GM12865 (cell line): ENCODE results near the gene GATAD2B.
"Not testable (repeated sequence)": the region's sequence is repeated elsewhere in the genome, so short reads cannot be mapped to it uniquely, and the experiment has no call there.

Experiments
- DNase-seq: peaks from one replicate; pipeline ENCODE4 v3.0.0; 2010; ENCODE audit warnings: low read depth
- H3K4me3 ChIP-seq: 2 replicates; pipeline ENCODE4 v1.5.1; 2011; ENCODE audit warnings: mild to moderate bottlenecking, low read depth, low read length, control low read depth
- TF ChIP-seq, protein P1 (sequence below): IDR thresholded peaks from 2 replicates; pipeline ENCODE4 v1.5.1; 2011; ENCODE audit warnings: low read length, control low read depth, low read depth, inconsistent platforms; ENCODE audit not compliant: insufficient read depth; ENCODE audit errors: missing control alignments

GATAD2B gene

GRCh38 chr1:153771841-153772593 lies 150.8 kb downstream of the GATAD2B start:
- H3K4me3 ChIP-seq = no peak overlapping the region
- DNase-seq = peak; percentile 44
- TF ChIP-seq, protein P1, sequence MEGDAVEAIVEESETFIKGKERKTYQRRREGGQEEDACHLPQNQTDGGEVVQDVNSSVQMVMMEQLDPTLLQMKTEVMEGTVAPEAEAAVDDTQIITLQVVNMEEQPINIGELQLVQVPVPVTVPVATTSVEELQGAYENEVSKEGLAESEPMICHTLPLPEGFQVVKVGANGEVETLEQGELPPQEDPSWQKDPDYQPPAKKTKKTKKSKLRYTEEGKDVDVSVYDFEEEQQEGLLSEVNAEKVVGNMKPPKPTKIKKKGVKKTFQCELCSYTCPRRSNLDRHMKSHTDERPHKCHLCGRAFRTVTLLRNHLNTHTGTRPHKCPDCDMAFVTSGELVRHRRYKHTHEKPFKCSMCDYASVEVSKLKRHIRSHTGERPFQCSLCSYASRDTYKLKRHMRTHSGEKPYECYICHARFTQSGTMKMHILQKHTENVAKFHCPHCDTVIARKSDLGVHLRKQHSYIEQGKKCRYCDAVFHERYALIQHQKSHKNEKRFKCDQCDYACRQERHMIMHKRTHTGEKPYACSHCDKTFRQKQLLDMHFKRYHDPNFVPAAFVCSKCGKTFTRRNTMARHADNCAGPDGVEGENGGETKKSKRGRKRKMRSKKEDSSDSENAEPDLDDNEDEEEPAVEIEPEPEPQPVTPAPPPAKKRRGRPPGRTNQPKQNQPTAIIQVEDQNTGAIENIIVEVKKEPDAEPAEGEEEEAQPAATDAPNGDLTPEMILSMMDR = peak; percentile 60

- H3K4me3 ChIP-seq = no peak overlapping the region
- TF ChIP-seq, protein P1 = no peak
- no peak for DNase-seq
Measured at GRCh38 chr1:153771261-153771660, 151.5 kb downstream of the GATAD2B start.

DNA sequence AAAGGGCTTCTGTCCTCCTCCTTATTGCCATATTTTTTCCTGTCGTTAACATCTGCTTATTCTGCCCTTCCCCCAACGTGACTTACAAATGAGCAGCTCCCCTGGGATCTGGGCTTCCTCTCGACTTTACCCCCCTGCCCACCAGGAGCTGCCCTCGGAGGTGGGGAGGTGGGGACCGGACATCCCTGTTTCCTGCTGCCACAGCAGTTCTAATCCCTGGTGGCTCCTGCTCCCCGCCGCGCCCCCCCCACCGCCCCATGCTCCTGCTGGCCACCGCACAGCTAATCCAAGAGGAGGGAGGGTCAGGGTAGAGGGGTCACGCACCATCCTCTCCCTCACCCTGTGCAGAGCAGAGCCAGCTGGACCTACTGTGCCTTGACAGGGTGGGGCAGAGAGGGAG lies 152.0 kb downstream of the GATAD2B start:
- TF ChIP-seq, protein P1 = no peak
- DNase-seq = no peak
- no peak overlapping the region for H3K4me3 ChIP-seq

- no peak for DNase-seq
- TF ChIP-seq, protein P1 = no peak
- no peak overlapping the region for H3K4me3 ChIP-seq
Measured at GRCh38 chr1:153769221-153769620, 153.6 kb downstream of the GATAD2B start.

GRCh38 chr1:153768316-153769181 lies 154.2 kb downstream of the GATAD2B start:
- no peak overlapping the region for H3K4me3 ChIP-seq
- TF ChIP-seq, protein P1 = no peak
- DNase-seq = no peak

- TF ChIP-seq, protein P1 = no peak
- no peak overlapping the region for H3K4me3 ChIP-seq
- DNase-seq = no peak
Measured at GRCh38 chr1:153767519-153767918, 155.3 kb downstream of the GATAD2B start.

DNA sequence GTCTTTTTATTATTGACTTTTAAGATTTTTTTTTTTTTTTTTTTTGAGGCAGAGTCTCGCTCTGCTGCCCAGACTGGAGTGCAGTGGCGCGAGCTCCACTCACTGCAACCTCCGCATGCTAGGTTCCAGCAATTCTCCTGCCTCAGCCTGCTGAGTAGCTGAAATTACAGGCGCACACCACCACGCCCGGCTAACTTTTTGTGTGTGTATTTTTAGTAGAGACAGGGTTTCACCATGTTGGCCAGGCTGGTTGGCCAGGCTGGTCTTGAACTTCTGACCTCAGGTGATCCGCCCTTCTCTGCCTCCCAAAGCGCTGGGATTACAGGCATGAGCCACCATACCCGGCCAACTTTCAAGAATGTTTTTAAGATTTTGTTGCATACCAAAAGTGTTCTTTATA lies 156.1 kb downstream of the GATAD2B start:
- not testable (repeated sequence) for H3K4me3 ChIP-seq, DNase-seq
